Endodermal cell (in vitro differentiated cells): Measurements from ENCODE around the gene FBXL17. TPM values are rescaled to one million over a fixed set of nuclear protein-coding genes. Genes with fewer than 3 reads are reported as not detected.

Experiments
- DNase-seq: peaks from one replicate; pipeline ENCODE4 v3.0.0-alpha.2; 2017
- H3K27ac ChIP-seq: 2 replicates; pipeline ENCODE4 v1.5.1; 2013; ENCODE audit warnings: mild to moderate bottlenecking, low read depth, low read length, moderate library complexity
- H3K27me3 ChIP-seq: 2 replicates; pipeline ENCODE4 v1.6.1; 2013; ENCODE audit warnings: mild to moderate bottlenecking, low read length, moderate library complexity; ENCODE audit not compliant: insufficient read depth, control insufficient read depth, poor library complexity, severe bottlenecking
- H3K36me3 ChIP-seq: 2 replicates; pipeline ENCODE4 v1.7.0; 2013; ENCODE audit warnings: mild to moderate bottlenecking, low read length, moderate library complexity; ENCODE audit not compliant: control insufficient read depth, insufficient read depth
- H3K4me1 ChIP-seq: one replicate; pipeline ENCODE4 v1.7.0; 2013; ENCODE audit warnings: low read length; ENCODE audit not compliant: control insufficient read depth, insufficient read depth
- H3K4me3 ChIP-seq: 2 replicates; pipeline ENCODE4 v1.5.1; 2013; ENCODE audit warnings: mild to moderate bottlenecking, low read length, moderate library complexity
- H3K9ac ChIP-seq: 2 replicates; pipeline ENCODE4 v1.6.1; 2013; ENCODE audit warnings: mild to moderate bottlenecking, low read length, moderate library complexity; ENCODE audit not compliant: poor library complexity, severe bottlenecking; ENCODE audit errors: extremely low read depth
- H3K9me3 ChIP-seq: 2 replicates; pipeline ENCODE4 v1.6.1; 2013; ENCODE audit warnings: mild to moderate bottlenecking, low read length, moderate library complexity; ENCODE audit not compliant: control insufficient read depth
- H3K27ac Mint-ChIP-seq: 2 replicates; pipeline ENCODE4 v1.8.0; 2020; ENCODE audit warnings: mixed read lengths
- H3K27me3 Mint-ChIP-seq: 2 replicates; pipeline ENCODE4 v1.8.0; 2021; ENCODE audit warnings: mild to moderate bottlenecking, mixed read lengths; ENCODE audit not compliant: insufficient read depth
- H3K36me3 Mint-ChIP-seq: 2 replicates; pipeline ENCODE4 v1.8.0; 2020; ENCODE audit warnings: low read depth, mixed read lengths
- H3K4me1 Mint-ChIP-seq: 2 replicates; pipeline ENCODE4 v1.8.0; 2020; ENCODE audit warnings: mixed read lengths
- H3K4me3 Mint-ChIP-seq: 2 replicates; pipeline ENCODE4 v1.8.0; 2020; ENCODE audit warnings: mild to moderate bottlenecking, moderate library complexity, mixed read lengths
- H3K9me3 Mint-ChIP-seq: 2 replicates; pipeline ENCODE4 v1.8.0; 2020; ENCODE audit warnings: mild to moderate bottlenecking, mixed read lengths
- CTCF ChIP-seq: fragments of 200-600 bp; sonication (generic); conservative IDR thresholded peaks from 2 replicates; pipeline ENCODE4 v1.5.0; 2021; ENCODE audit warnings: antibody characterized with exemption, mild to moderate bottlenecking
- WGBS, 2 experiments: methylation state at CpG; one replicate each; pipeline versions ENCODE4 v1.1.5 to v1.1.7; 2013; ENCODE audit warnings: missing lambda C conversion rate in 2 of 2, mixed read lengths in 1 of 2; ENCODE audit not compliant: insufficient coverage in 1 of 2, insufficient read length in 1 of 2; 5-methylcytosine and 5-hydroxymethylcytosine counted together
- total RNA-seq, 2 donors: library from RNA; stranded (reverse); fragmentation: NEBNext Ultra II Directional in 1 of 2; extraction: Animal tissue kit (Norgen Biotek cat#: 25700) in 1 of 2; gene quantifications; 2 replicates in 1 of 2; 3 replicates in 1 of 2; pipeline ENCODE4 v1.2.1, GENCODE V29; 2021

FBXL17 gene
- total RNA-seq, 2 donors from 2014 or later: 7.4 to 8.6 TPM

- DNase-seq: no peak
- no peak overlapping the region for H3K4me3 ChIP-seq
- no peak overlapping the region for H3K27ac ChIP-seq
- Mint-ChIP-seq H3K4me3 (no peak overlapping the region), H3K4me1 (peaks cover 24% of the 10 kb centered on the region), H3K9me3 (peaks cover 9% of the 10 kb centered on the region), H3K27me3 (no peaks in the 10 kb centered on the region), H3K27ac (no peak overlapping the region), H3K36me3 (no peaks in the 10 kb centered on the region)
- WGBS, 2 experiments: 88% methylated on average over 8 of the region's 8 CpGs; no CpG with 5 or more reads in 1 of the 2 experiments
- H3K4me1 ChIP-seq: no peaks in the 10 kb centered on the region
- no peak overlapping the region for H3K9ac ChIP-seq
- H3K27me3 ChIP-seq: no peaks in the 10 kb centered on the region
- H3K9me3 ChIP-seq: peaks cover 10% of the 10 kb centered on the region
- TF ChIP-seq CTCF: no peak
- no peaks in the 10 kb centered on the region for H3K36me3 ChIP-seq
These were observed 36.3 kb upstream of the FBXL17 start for GRCh38 chr5:108418197-108418596.

GRCh38 chr5:108417166-108417670 lies 35.3 kb upstream of the FBXL17 start:
- peaks cover 24% of the 10 kb centered on the region for H3K4me1 Mint-ChIP-seq
- no peak for DNase-seq
- 92 to 98% methylated on average over 5 of the region's 5 CpGs for WGBS, 2 experiments

GRCh38 chr5:108415726-108416125 lies 33.8 kb upstream of the FBXL17 start:
- H3K27me3 ChIP-seq: no peaks in the 10 kb centered on the region
- no peak overlapping the region for H3K9ac ChIP-seq
- H3K4me1 Mint-ChIP-seq: peaks cover 15% of the 10 kb centered on the region
- H3K4me3 ChIP-seq: no peak overlapping the region
- no peaks in the 10 kb centered on the region for H3K36me3 ChIP-seq
- H3K4me3 Mint-ChIP-seq: no peak overlapping the region
- H3K27ac Mint-ChIP-seq: no peak overlapping the region
- peaks cover 9% of the 10 kb centered on the region for H3K9me3 Mint-ChIP-seq
- no peaks in the 10 kb centered on the region for H3K4me1 ChIP-seq
- DNase-seq: no peak
- H3K9me3 ChIP-seq: peaks cover 10% of the 10 kb centered on the region
- no peak for TF ChIP-seq CTCF
- no peaks in the 10 kb centered on the region for H3K27me3 Mint-ChIP-seq
- no peak overlapping the region for H3K27ac ChIP-seq
- no peaks in the 10 kb centered on the region for H3K36me3 Mint-ChIP-seq

More at GRCh38 chr5:108417166-108417670, 35.3 kb upstream of the FBXL17 start:
- Histone ChIP-seq H3K4me3 (no peak overlapping the region), H3K27me3 (no peaks in the 10 kb centered on the region), H3K4me1 (no peaks in the 10 kb centered on the region), H3K9ac (no peak overlapping the region), H3K9me3 (peaks cover 10% of the 10 kb centered on the region), H3K36me3 (no peaks in the 10 kb centered on the region), H3K27ac (no peak overlapping the region)
- no peak overlapping the region for H3K4me3 Mint-ChIP-seq
- no peaks in the 10 kb centered on the region for H3K36me3 Mint-ChIP-seq
- no peak for TF ChIP-seq CTCF
- H3K27ac Mint-ChIP-seq: no peak overlapping the region
- H3K9me3 Mint-ChIP-seq: peaks cover 9% of the 10 kb centered on the region
- no peaks in the 10 kb centered on the region for H3K27me3 Mint-ChIP-seq
